ENCODE measurements around the gene MYLK2. TPM values are rescaled to one million over a fixed set of nuclear protein-coding genes. Genes with fewer than 3 reads are reported as not detected.
"Not testable (repeated sequence)": the region's sequence is repeated elsewhere in the genome, so short reads cannot be mapped to it uniquely, and the experiment has no call there.

MYLK2 gene
- total RNA-seq, 1 experiment from 2014 or later: 0.50 TPM

DNA sequence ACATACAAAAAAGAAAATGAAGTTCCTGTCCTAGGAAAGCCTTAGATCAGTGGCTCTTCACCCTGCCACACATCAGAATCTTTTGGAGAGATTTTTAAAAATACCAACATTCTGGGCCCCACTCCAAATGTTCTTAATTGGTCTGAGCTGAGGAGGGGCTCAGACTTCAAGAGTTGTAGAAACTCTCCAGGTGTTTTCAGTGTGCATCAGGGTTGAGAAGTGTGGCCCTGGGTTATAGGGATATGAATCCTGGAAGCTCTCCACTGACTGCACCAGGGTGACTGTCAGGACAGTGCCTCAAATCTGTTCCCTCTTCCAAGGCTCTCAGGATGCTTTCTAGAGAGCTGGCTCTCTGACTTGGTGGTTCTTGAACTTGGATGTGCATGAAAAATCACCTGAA is 5.5 kb upstream of the MYLK2 start:
- Histone ChIP-seq H2AFZ (no peak overlapping the region), H3K79me2 (ENCODE audit: low read depth) (no peaks in the 10 kb centered on the region), H3K27ac (no peak overlapping the region), H3F3A (ENCODE audit: insufficient read depth, low read depth) (peaks cover 12% of the 10 kb centered on the region), H4K20me1 (ENCODE audit: insufficient read depth) (peaks cover 5% of the 10 kb centered on the region; the same call in 1 of the 2 replicates), H3K4me3 (no peak overlapping the region), H3K9me3 (ENCODE audit: insufficient read depth, low read depth) (no peaks in the 10 kb centered on the region), H3K4me1 (replicated peaks; ENCODE audit: insufficient read depth) (peaks cover 8% of the 10 kb centered on the region; the same call in 1 of the 2 replicates), H3K9me2 (ENCODE audit: insufficient read depth) (no peaks in the 10 kb centered on the region), H3K27me3 (ENCODE audit: insufficient read depth, low read depth) (no peaks in the 10 kb centered on the region), H3K4me2 (no peak overlapping the region), H3K36me3 (ENCODE audit: low read depth) (no peaks in the 10 kb centered on the region)
- intact Hi-C loops (cut with micrococcal nuclease; ENCODE audit: unreplicated experiment): no loop called here
- DNase-seq: no peak
- ChIA-PET CTCF (interaction anchor here (0.7 kb wide), 1 partner anchor 328 kb away, joined by 6 read pairs; no protein-coding TSS in a partner anchor), POLR2A (ENCODE audit: unreplicated experiment) (no interaction called here)
- no TSS peak for BruUV-seq (replicated peaks)
- TF ChIP-seq, protein P1, sequence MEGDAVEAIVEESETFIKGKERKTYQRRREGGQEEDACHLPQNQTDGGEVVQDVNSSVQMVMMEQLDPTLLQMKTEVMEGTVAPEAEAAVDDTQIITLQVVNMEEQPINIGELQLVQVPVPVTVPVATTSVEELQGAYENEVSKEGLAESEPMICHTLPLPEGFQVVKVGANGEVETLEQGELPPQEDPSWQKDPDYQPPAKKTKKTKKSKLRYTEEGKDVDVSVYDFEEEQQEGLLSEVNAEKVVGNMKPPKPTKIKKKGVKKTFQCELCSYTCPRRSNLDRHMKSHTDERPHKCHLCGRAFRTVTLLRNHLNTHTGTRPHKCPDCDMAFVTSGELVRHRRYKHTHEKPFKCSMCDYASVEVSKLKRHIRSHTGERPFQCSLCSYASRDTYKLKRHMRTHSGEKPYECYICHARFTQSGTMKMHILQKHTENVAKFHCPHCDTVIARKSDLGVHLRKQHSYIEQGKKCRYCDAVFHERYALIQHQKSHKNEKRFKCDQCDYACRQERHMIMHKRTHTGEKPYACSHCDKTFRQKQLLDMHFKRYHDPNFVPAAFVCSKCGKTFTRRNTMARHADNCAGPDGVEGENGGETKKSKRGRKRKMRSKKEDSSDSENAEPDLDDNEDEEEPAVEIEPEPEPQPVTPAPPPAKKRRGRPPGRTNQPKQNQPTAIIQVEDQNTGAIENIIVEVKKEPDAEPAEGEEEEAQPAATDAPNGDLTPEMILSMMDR (conservative IDR thresholded peaks at IDR 0.05): no peak
- TF ChIP-seq EZH2 (IDR thresholded peaks at IDR 0.05; ENCODE audit: low read depth): no peak

DNA sequence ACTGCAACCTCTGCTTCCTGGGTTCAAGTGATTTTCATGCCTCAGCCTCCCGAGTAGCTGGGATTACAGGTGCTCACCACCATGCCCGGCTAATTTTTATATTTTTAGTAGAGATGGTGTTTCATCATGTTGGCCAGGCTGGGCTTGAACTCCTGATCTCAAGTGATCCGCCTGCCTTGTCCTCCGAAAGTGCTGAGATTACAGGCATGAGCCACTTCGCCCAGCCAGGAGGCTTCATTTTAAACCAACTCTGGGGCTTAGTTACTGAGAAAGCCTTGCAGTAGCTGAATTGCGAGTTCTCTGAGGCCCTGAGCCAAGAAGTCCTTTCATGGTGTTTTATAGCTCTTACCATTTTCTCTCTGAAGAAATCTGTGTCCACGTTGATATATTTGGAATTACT is 5.0 kb upstream of the MYLK2 start:
- BruUV-seq (replicated peaks); POLR2A ChIA-PET (ENCODE audit: unreplicated experiment); H3K4me3 ChIP-seq; H3K36me3 ChIP-seq (ENCODE audit: low read depth); H3K9me3 ChIP-seq (ENCODE audit: insufficient read depth, low read depth); H3K9me2 ChIP-seq (ENCODE audit: insufficient read depth); DNase-seq; H3K27me3 ChIP-seq (ENCODE audit: insufficient read depth, low read depth); H3K4me1 ChIP-seq (replicated peaks; ENCODE audit: insufficient read depth); intact Hi-C loops (cut with micrococcal nuclease; ENCODE audit: unreplicated experiment); H4K20me1 ChIP-seq (ENCODE audit: insufficient read depth); H2AFZ ChIP-seq; H3K4me2 ChIP-seq; H3K79me2 ChIP-seq (ENCODE audit: low read depth); H3K27ac ChIP-seq: not testable (repeated sequence)
- CTCF ChIA-PET: interaction anchor here (0.7 kb wide), 1 partner anchor 328 kb away, joined by 6 read pairs; no protein-coding TSS in a partner anchor
- H3F3A ChIP-seq (ENCODE audit: insufficient read depth, low read depth): peaks cover 12% of the 10 kb centered on the region

DNA sequence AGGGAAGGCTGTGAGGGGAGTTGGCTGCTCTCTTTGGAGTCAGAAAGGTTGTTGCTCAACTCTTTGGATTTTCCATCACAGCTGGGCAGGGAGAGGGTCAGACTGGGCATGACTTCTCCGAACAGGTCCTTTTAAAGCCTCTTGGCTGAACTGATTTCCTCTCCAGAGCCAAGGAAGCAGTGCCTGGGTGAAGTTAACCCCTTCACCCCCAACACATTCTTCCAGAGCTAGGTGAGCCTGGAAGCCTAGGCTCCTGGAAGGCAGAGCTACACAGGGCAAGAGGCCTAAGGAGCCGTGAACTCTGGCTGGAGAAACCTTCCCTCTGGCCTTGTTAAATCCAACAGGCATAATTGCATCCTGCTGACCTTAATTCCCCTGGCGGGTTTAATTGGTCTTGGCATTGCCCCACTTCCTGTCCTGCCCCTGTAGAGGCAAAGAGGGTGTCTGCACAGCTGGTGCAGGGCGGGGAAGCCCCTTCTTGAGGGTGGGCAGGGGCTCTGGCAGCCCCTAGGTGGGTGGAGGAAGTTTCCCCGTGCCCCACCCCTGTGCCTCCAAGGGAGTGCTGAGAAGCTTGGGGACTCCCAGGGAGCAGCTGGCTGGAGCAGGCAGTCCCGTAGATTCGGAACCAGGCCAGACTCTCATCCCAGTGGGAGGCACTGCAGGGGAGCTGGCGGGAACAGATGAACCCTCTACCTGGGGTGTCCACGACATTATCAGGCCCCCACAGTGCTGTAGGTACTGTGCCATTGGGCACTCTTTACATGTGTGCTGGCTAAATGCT is 3.6 kb upstream of the MYLK2 start:
- no peaks in the 10 kb centered on the region for H3K4me1 ChIP-seq (replicated peaks; ENCODE audit: insufficient read depth)
- no peaks in the 10 kb centered on the region for H3K79me2 ChIP-seq (ENCODE audit: low read depth)
- no peak overlapping the region for H2AFZ ChIP-seq
- H3F3A ChIP-seq (ENCODE audit: insufficient read depth, low read depth): no peaks in the 10 kb centered on the region
- no peak overlapping the region for H3K4me2 ChIP-seq
- DNase-seq: no peak
- H3K4me3 ChIP-seq: no peak overlapping the region
- H3K27me3 ChIP-seq (ENCODE audit: insufficient read depth, low read depth): no peaks in the 10 kb centered on the region
- no peak overlapping the region for H3K27ac ChIP-seq
- intact Hi-C loops (cut with micrococcal nuclease; ENCODE audit: unreplicated experiment): no loop called here
- TF ChIP-seq EZH2 (IDR thresholded peaks at IDR 0.05; ENCODE audit: low read depth): no peak
- no peaks in the 10 kb centered on the region for H3K9me3 ChIP-seq (ENCODE audit: insufficient read depth, low read depth)
- CTCF ChIA-PET: interaction anchor here (0.5 kb wide), 1 partner anchor 77 kb away, joined by 5 read pairs; no protein-coding TSS in a partner anchor
- no peaks in the 10 kb centered on the region for H3K36me3 ChIP-seq (ENCODE audit: low read depth)
- BruUV-seq (replicated peaks): no TSS peak
- no peaks in the 10 kb centered on the region for H3K9me2 ChIP-seq (ENCODE audit: insufficient read depth)
- no peaks in the 10 kb centered on the region for H4K20me1 ChIP-seq (ENCODE audit: insufficient read depth)
- POLR2A ChIA-PET (ENCODE audit: unreplicated experiment): interaction anchor here (0.6 kb wide), 1 partner anchor 205 kb away, joined by 6 read pairs; no protein-coding TSS in a partner anchor

DNA sequence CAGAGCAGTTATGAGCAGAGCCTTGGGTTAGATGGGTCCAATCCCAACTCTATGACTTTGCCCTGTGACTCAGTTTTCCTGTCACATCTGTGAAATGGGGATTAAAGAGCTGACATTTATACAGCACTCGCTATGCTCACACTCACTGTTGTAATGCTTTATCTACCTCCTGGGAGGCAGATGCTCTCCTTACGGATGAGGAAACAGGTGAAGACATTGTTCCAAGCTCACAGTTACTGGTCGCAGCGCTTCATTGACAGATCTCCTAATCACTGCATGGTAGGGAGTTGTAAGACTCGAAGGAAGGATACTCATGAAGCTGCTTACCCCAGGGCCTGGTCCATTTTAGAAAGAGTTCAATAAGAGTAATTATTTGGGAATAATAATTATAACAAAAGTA is 2.9 kb upstream of the MYLK2 start:
- BruUV-seq (replicated peaks): no TSS peak
- no peaks in the 10 kb centered on the region for H4K20me1 ChIP-seq (ENCODE audit: insufficient read depth)
- H3K4me1 ChIP-seq (replicated peaks; ENCODE audit: insufficient read depth): no peaks in the 10 kb centered on the region
- H3K9me2 ChIP-seq (ENCODE audit: insufficient read depth): no peaks in the 10 kb centered on the region
- no peak for DNase-seq
- no peaks in the 10 kb centered on the region for H3K79me2 ChIP-seq (ENCODE audit: low read depth)
- no peak overlapping the region for H2AFZ ChIP-seq
- H3K36me3 ChIP-seq (ENCODE audit: low read depth): no peaks in the 10 kb centered on the region
- ChIA-PET CTCF (interaction anchor here (0.5 kb wide), 1 partner anchor 77 kb away, joined by 5 read pairs; no protein-coding TSS in a partner anchor), POLR2A (ENCODE audit: unreplicated experiment) (interaction anchor here (0.6 kb wide), 1 partner anchor 204 kb away, joined by 6 read pairs; no protein-coding TSS in a partner anchor)
- intact Hi-C loops (cut with micrococcal nuclease; ENCODE audit: unreplicated experiment): no loop called here
- H3K27me3 ChIP-seq (ENCODE audit: insufficient read depth, low read depth): no peaks in the 10 kb centered on the region
- no peak overlapping the region for H3K27ac ChIP-seq
- H3K9me3 ChIP-seq (ENCODE audit: insufficient read depth, low read depth): no peaks in the 10 kb centered on the region
- no peak overlapping the region for H3K4me2 ChIP-seq
- TF ChIP-seq EZH2 (IDR thresholded peaks at IDR 0.05; ENCODE audit: low read depth): no peak
- TF ChIP-seq, protein P1 (conservative IDR thresholded peaks at IDR 0.05): no peak
- H3K4me3 ChIP-seq: no peak overlapping the region
- no peaks in the 10 kb centered on the region for H3F3A ChIP-seq (ENCODE audit: insufficient read depth, low read depth)

Measured in PC-9 (cell line).